Measurements from ENCODE around the gene ALDOB.

ALDOB gene

GRCh38 chr9:101428909-101429308, 6.7 kb downstream of the ALDOB start (continued):
- TF ChIP-seq ZNF423 (tag by site-specific recombination; IDR thresholded peaks at IDR 0.05) = no peak
- TF ChIP-seq ZNF138 (tag by site-specific recombination; IDR thresholded peaks at IDR 0.05; ENCODE audit: borderline replicate concordance) = no peak

- no peak for TF ChIP-seq ZNF398 (tag by site-specific recombination; IDR thresholded peaks at IDR 0.05)
- TF ChIP-seq ZNF280D (tag by site-specific recombination; IDR thresholded peaks at IDR 0.05) = no peak
- no peak for TF ChIP-seq ZNF302 (tag by site-specific recombination; IDR thresholded peaks at IDR 0.05; ENCODE audit: low read depth)
- TF ChIP-seq ZNF114 (tag by site-specific recombination; IDR thresholded peaks at IDR 0.05) = no peak
- no peak for TF ChIP-seq ZNF16 (tag by site-specific recombination; IDR thresholded peaks at IDR 0.05; ENCODE audit: low read depth)
- no peak for TF ChIP-seq ZNF341 (tag by site-specific recombination; IDR thresholded peaks at IDR 0.05; ENCODE audit: low read depth)
- no peak for TF ChIP-seq SP3 (tag by site-specific recombination; IDR thresholded peaks at IDR 0.05)
- no peak for TF ChIP-seq ZNF223 (tag by site-specific recombination; IDR thresholded peaks at IDR 0.05)
- TF ChIP-seq YY2 (tag by site-specific recombination; IDR thresholded peaks at IDR 0.05) = no peak
- no peak for TF ChIP-seq ZNF600 (tag by site-specific recombination; IDR thresholded peaks at IDR 0.05)
- TF ChIP-seq ZNF610 (tag by site-specific recombination; IDR thresholded peaks at IDR 0.05; ENCODE audit: borderline replicate concordance) = no peak
- Histone ChIP-seq H3K27ac (ENCODE audit: extremely low read depth, low read depth, low read length) (no peak overlapping the region), H3K9me3 (ENCODE audit: control insufficient read depth, insufficient read depth, low read depth, low read length) (no peaks in the 10 kb centered on the region), H3K4me3 (ENCODE audit: low read depth, low read length) (no peak overlapping the region), H3K4me1 (ENCODE audit: control insufficient read depth, insufficient read depth, low read length) (no peaks in the 10 kb centered on the region), H3K36me3 (ENCODE audit: control insufficient read depth in 2 of 2, insufficient read depth in 1 of 2, low read length in 2 of 2) (no peaks in the 10 kb centered on the region)
- ChIA-PET CTCF (interaction anchor here (0.6 to 1.6 kb wide), 4 partner anchors 8 to 1149 kb away, joined by 3 to 5 read pairs (median 4); no protein-coding TSS in a partner anchor), POLR2A (no interaction called here)
These were observed 7.5 kb downstream of the ALDOB start for GRCh38 chr9:101427957-101428655.

- no peak for TF ChIP-seq ZNF121 (tag by site-specific recombination; IDR thresholded peaks at IDR 0.05)
- no peak for TF ChIP-seq ZNF513 (tag by site-specific recombination; IDR thresholded peaks at IDR 0.05)
- TF ChIP-seq ZNF521 (tag by site-specific recombination; IDR thresholded peaks at IDR 0.05) = no peak
- TF ChIP-seq ZNF324 (tag by site-specific recombination; IDR thresholded peaks at IDR 0.05) = no peak
- no peak for TF ChIP-seq ZNF677 (tag by site-specific recombination; IDR thresholded peaks at IDR 0.05)
- TF ChIP-seq ZNF174 (tag by site-specific recombination; IDR thresholded peaks at IDR 0.05) = no peak
- TF ChIP-seq ZNF202 (tag by site-specific recombination; IDR thresholded peaks at IDR 0.05; ENCODE audit: borderline replicate concordance) = no peak
- TF ChIP-seq SCRT1 (tag by site-specific recombination; IDR thresholded peaks at IDR 0.05; ENCODE audit: borderline replicate concordance) = no peak
- no peak for TF ChIP-seq ZBTB10 (tag by site-specific recombination; IDR thresholded peaks at IDR 0.05)
- Histone ChIP-seq H3K4me1 (ENCODE audit: control insufficient read depth, insufficient read depth, low read length) (no peaks in the 10 kb centered on the region), H3K4me3 (ENCODE audit: low read depth, low read length) (no peak overlapping the region), H3K9me3 (ENCODE audit: control insufficient read depth, insufficient read depth, low read depth, low read length) (no peaks in the 10 kb centered on the region), H3K36me3 (ENCODE audit: control insufficient read depth in 2 of 2, insufficient read depth in 1 of 2, low read length in 2 of 2) (no peaks in the 10 kb centered on the region), H3K27ac (ENCODE audit: extremely low read depth, low read depth, low read length) (no peak overlapping the region)
- ChIA-PET CTCF (interaction anchor here (0.6 to 1.1 kb wide), 2 partner anchors 31 to 1150 kb away, joined by 3 to 5 read pairs; no protein-coding TSS in a partner anchor), POLR2A (no interaction called here)
These were observed 8.2 kb downstream of the ALDOB start for GRCh38 chr9:101427358-101427757.

All from HEK293 (cell line).